ENCODE results near the gene TMEM14C.

TMEM14C gene

DNA sequence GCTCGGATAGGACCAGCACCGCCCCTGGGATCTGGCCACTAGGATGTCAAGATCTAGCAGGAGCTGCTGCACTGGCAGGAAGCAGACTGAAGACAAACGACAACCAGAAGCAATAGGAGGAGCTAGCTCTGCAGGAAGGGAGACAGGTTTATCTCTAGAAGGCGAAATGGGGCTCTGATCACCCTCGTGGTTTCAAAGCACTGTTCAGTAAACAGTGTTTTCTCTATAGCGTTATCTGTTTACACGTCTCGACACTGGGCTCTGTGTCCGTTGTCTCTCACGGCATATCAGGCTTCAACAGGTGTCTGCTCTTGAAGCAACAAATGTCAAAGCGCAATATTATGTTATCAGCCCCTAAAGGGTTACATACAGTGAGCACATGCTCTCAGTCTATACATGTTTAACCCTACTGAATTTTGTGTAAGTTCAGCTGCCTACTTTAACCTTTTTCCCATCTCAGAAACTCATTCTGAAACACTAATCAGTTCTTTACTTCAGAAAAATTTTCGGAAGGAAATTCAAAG lies 48.6 kb downstream of the TMEM14C start:
- DNase-seq = no peak

DNA sequence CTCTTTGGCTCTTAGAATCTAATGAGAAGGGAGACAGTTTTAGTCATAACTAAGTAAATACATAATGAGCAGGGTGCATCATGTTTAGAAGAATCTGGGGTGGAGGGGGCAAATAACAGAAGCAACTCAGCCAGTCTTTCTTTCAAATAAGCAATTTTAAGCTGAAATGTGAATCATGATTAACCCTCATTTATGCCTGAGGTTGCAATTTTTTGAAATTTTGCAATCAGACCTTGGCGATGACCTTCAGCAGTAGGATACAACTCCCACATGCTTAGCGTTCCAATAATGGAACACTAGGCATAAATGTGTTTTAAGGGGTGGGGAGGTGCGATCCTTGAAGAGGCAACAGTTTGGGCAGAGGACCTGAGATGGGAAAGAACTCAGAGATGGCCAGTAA lies 55.4 kb downstream of the TMEM14C start:
- no peak for DNase-seq

DNA sequence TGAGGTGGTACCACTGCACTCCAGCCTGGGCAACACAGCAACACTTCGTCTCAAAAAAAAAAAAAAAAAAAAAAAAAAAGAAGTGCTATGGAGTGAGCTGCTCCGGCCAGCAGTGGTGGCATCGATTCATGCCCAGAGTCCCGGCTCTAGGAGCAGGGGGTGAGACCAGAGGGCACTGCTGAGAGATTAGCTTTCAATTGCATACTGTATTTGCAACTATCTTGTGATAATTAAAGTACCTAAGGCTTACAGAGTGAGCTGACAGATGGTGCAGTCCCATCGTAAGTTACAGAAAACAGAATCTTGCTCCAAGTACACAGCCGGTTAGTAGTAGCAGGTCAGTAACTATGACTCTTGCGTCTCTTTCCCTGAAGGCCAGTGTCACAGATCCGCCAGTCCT lies 56.2 kb downstream of the TMEM14C start:
- DNase-seq = no peak
